K562 (cell line): ENCODE measurements around the gene WDR27. TPM values are rescaled to one million over a fixed set of nuclear protein-coding genes. Genes with fewer than 3 reads are reported as not detected.

Experiments used
- ATAC-seq: fragments of 200-7000 bp; cut with Tn5 transposase; 3 replicates; pipeline ENCODE4 v1.9.1; 2020; ENCODE audit warnings: moderate library complexity
- BruUV-seq: library from RNA; stranded (reverse); fragments of 400-500 nt; replicated peaks from 2 replicates; lab custom pipeline; 2021; lab: Mats Ljungman, UMichigan
- CTCF ChIA-PET: fragments of 300-600 bp; formaldehyde crosslinking; extraction: SDS; loops from one replicate; lab custom pipeline; 2021; ENCODE audit warnings: low intra/inter-chr PET ratio; lab: Yijun Ruan, JAX
- POLR2A ChIA-PET: fragments of 300-600, 350-650 bp; sonication (Branson Sonifier 250); formaldehyde crosslinking; extraction: SDS; loops from one replicate; lab custom pipeline; 2021; ENCODE audit warnings: antibody characterized with exemption, inconsistent platforms; lab: Yijun Ruan, JAX
- DNase-seq, 4 experiments: peaks; one replicate each; pipeline versions ENCODE4 v3.0.0 to v3.0.0-alpha.2; 2011 to 2018; ENCODE audit warnings: low spot score in 3 of 4, mixed read lengths in 3 of 4; ENCODE audit errors: extremely low read depth in 1 of 4
- FAIRE-seq: peaks from 2 replicates; lab custom pipeline; 2011; peaks lifted over from hg19 to GRCh38; lab: Jason Lieb, UNC
- H2AFZ ChIP-seq: 2 replicates; pipeline ENCODE4 v1.6.0; 2011; ENCODE audit warnings: low read depth, low read length, control low read depth, inconsistent platforms
- H3K27ac ChIP-seq: fragments of 200-600 bp; 3 replicates; pipeline ENCODE4 v1.8.0; 2011; ENCODE audit warnings: low read depth, mild to moderate bottlenecking, control low read depth, inconsistent platforms, low read length, moderate library complexity, mixed read lengths; ENCODE audit errors: extremely low read depth
- H3K27me3 ChIP-seq, 2 experiments: fragments of 300-600 bp in 1 of 2; 2 replicates in 1 of 2; 3 replicates in 1 of 2; pipeline versions ENCODE4 v1.6.0 to v1.8.0; 2011; ENCODE audit warnings: inconsistent platforms in 2 of 2, low read length in 2 of 2, mild to moderate bottlenecking in 1 of 2, mixed read lengths in 1 of 2, moderate library complexity in 1 of 2; ENCODE audit not compliant: control insufficient read depth in 2 of 2, insufficient read depth in 2 of 2
- H3K36me3 ChIP-seq: fragments of 300-600 bp; 3 replicates; pipeline ENCODE4 v1.8.0; 2011; ENCODE audit warnings: mild to moderate bottlenecking, low read length, inconsistent platforms; ENCODE audit not compliant: control insufficient read depth, insufficient read depth
- H3K4me1 ChIP-seq, 2 experiments: fragments of 200-600 bp in 1 of 2; replicated peaks in 1 of 2; 2 replicates in 1 of 2; 3 replicates in 1 of 2; pipeline versions ENCODE4 v1.5.1 to v1.8.0; 2011; ENCODE audit warnings: inconsistent platforms in 2 of 2, low read length in 2 of 2, mild to moderate bottlenecking in 1 of 2, mixed read lengths in 1 of 2, moderate library complexity in 1 of 2; ENCODE audit not compliant: control insufficient read depth in 2 of 2, insufficient read depth in 2 of 2
- H3K4me2 ChIP-seq: 2 replicates; pipeline ENCODE4 v1.6.1; 2011; ENCODE audit warnings: low read length, control low read depth, inconsistent platforms, mixed read lengths; ENCODE audit not compliant: insufficient read depth
- H3K4me3 ChIP-seq: fragments of 200-600 bp; sonication (generic), shearing (Covaris generic); 2 replicates; pipeline ENCODE4 v1.5.1; 2016; ENCODE audit warnings: control low read depth, inconsistent platforms
- H3K79me2 ChIP-seq: fragments of 200-600 bp; 3 replicates; pipeline ENCODE4 v1.8.0; 2011; ENCODE audit warnings: low read length, inconsistent platforms; ENCODE audit not compliant: control insufficient read depth, insufficient read depth
- H3K9ac ChIP-seq, 2 experiments: 2 replicates each; pipeline versions ENCODE4 v1.6.0 to v1.6.1; 2011; ENCODE audit warnings: low read depth in 2 of 2, low read length in 2 of 2, control low read depth in 1 of 2, inconsistent platforms in 1 of 2, mild to moderate bottlenecking in 1 of 2, mixed read lengths in 1 of 2; ENCODE audit not compliant: insufficient read depth in 1 of 2
- H3K9me1 ChIP-seq: one replicate; pipeline ENCODE4 v1.6.0; 2011; ENCODE audit warnings: inconsistent platforms, mild to moderate bottlenecking, low read length, moderate library complexity; ENCODE audit not compliant: control insufficient read depth, insufficient read depth
- H3K9me3 ChIP-seq: replicated peaks from 2 replicates; pipeline ENCODE4 v1.5.1; 2011; ENCODE audit warnings: low read depth, low read length, inconsistent platforms; ENCODE audit not compliant: control insufficient read depth, insufficient read depth
- H4K20me1 ChIP-seq: replicated peaks from 2 replicates; pipeline ENCODE4 v1.6.1; 2011; ENCODE audit warnings: low read length, inconsistent platforms, mixed read lengths; ENCODE audit not compliant: control insufficient read depth, insufficient read depth
- CCAR2 ChIP-seq: fragments of 200-400 bp; formaldehyde crosslinking; IDR thresholded peaks from 2 replicates; pipeline ENCODE4 v1.6.1; 2017; ENCODE audit warnings: mild to moderate bottlenecking, low read depth, low read length
- ELF4 ChIP-seq: fragments of 450-650 bp; formaldehyde crosslinking; IDR thresholded peaks from 2 replicates; pipeline ENCODE4 v1.4.0; 2022; ENCODE audit warnings: missing genetic modification characterization
- ESRRB ChIP-seq: fragments of 250-450 bp; sonication (Bioruptor Pico); IDR thresholded peaks from 2 replicates; pipeline ENCODE4 v1.5.0; 2020; ENCODE audit warnings: mild to moderate bottlenecking, moderate library complexity, borderline replicate concordance
- NCOA6 ChIP-seq: fragments of 450-650 bp; IDR thresholded peaks from 2 replicates; pipeline ENCODE4 v1.6.1; 2017; ENCODE audit warnings: mild to moderate bottlenecking
- PURB ChIP-seq: sonication (generic); formaldehyde crosslinking; IDR thresholded peaks from 2 replicates; pipeline ENCODE4 v1.9.0; 2021; ENCODE audit warnings: low read depth, mild to moderate bottlenecking, missing genetic modification reagents
- SPI1 ChIP-seq: IDR thresholded peaks from 2 replicates; pipeline ENCODE4 v1.6.1; 2011; ENCODE audit warnings: low read depth, low read length, control low read depth, borderline replicate concordance
- TCF15 ChIP-seq: fragments of 250-450 bp; sonication (Bioruptor Pico); IDR thresholded peaks from 2 replicates; pipeline ENCODE4 v1.8.0; 2022; ENCODE audit warnings: moderate library complexity, mild to moderate bottlenecking, inconsistent platforms
- UBTF ChIP-seq, 2 experiments: IDR thresholded peaks; 2 replicates each; pipeline ENCODE4 v1.6.1; 2012; ENCODE audit warnings: improper control_type of control experiment in 2 of 2, low read depth in 2 of 2, low read length in 2 of 2, borderline replicate concordance in 1 of 2
- WGBS: fragments of 100-300 bp; shearing (Covaris generic); methylation state at CpG from one replicate; pipeline ENCODE4 v1.1.6; 2016; ENCODE audit warnings: low coverage, mixed read lengths; ENCODE audit not compliant: insufficient coverage; ENCODE audit errors: missing lambda C conversion rate; 5-methylcytosine and 5-hydroxymethylcytosine counted together
- in situ Hi-C: fragments of 300-500 bp; cut with MboI; formaldehyde crosslinking; loops from 4 replicates; pipeline ENCODE4 v1.15.0; 2018; ENCODE audit warnings: inconsistent platforms, mixed read lengths
- intact Hi-C: fragments of 100-400 bp; cut with micrococcal nuclease; formaldehyde crosslinking; loops from 2 replicates; pipeline ENCODE4 v1.14.2; 2022
- polyA plus RNA-seq, 8 experiments: library from polyadenylated mRNA; depleted of rRNA in 4 of 8; stranded (reverse) in 5 of 8; unstranded in 3 of 8; fragments of >200 nt; fragmentation: Nextera tagmentation in 2 of 8; fragmentation: Illumina TruSeq in 1 of 8; extraction: Ambion mirVana in 2 of 8; extraction: Trizol in 1 of 8; gene quantifications; 2 replicates each; pipeline versions ENCODE4 v1.2.1 to v1.2.3, GENCODE V29; 2011 to 2014; ENCODE audit warnings: inconsistent platforms in 1 of 8, missing spikeins in 1 of 8
- total RNA-seq, 7 experiments: library from RNA; depleted of rRNA in 6 of 7; stranded (reverse); fragments of >200 nt in 6 of 7; fragmentation: Illumina TruSeq in 2 of 7; extraction: Trizol in 2 of 7; gene quantifications; 2 replicates each; pipeline versions ENCODE4 v1.2.1 to v1.2.3, GENCODE V29; 2011 to 2021; ENCODE audit warnings: low replicate concordance in 1 of 7
- TF ChIP-seq, protein P1 (sequence below): fragments of 450-650 bp; IDR thresholded peaks from 2 replicates; pipeline ENCODE4 v1.6.1; 2016; ENCODE audit warnings: low read depth

WDR27 gene
- total and polyA plus RNA-seq, 9 of the 15 experiments (the other 6 are each of a cell fraction or from before 2014, with no cell fraction given): 4.3 to 77.2 (median 22.7) TPM

GRCh38 chr6:169411296-169411695, 290.5 kb downstream of the WDR27 start:
- Histone ChIP-seq H3K79me2 (no peaks in the 10 kb centered on the region), H3K27me3 (peaks cover 4 to 6% of the 10 kb centered on the region in 2 experiments; a peak in 3 of 5 replicates), H2AFZ (no peak overlapping the region), H3K4me1 (no peaks in the 10 kb centered on the region), H3K9me3 (no peaks in the 10 kb centered on the region; the same call in 1 of the 2 replicates), H3K4me3 (no peak overlapping the region), H3K4me2 (no peak overlapping the region), H3K36me3 (no peaks in the 10 kb centered on the region), H3K27ac (no peak overlapping the region), H3K9ac (no peak overlapping the region), H3K9me1 (no peaks in the 10 kb centered on the region), H4K20me1 (no peaks in the 10 kb centered on the region)
- DNase-seq (no peak), ATAC-seq (no peak), FAIRE-seq (no peak)
- BruUV-seq: no TSS peak
- intact Hi-C loops: no loop called here
- in situ Hi-C loops: no loop called here
- WGBS: 3% methylated on average over 9 of the region's 9 CpGs
- ChIA-PET CTCF (no interaction called here), POLR2A (interaction anchor here (0.5 kb wide), 1 partner anchor 1581 kb away, joined by 3 read pairs; no protein-coding TSS in a partner anchor)
- TF ChIP-seq NCOA6 (no peak), UBTF (IDR thresholded peaks at IDR 0.05; ENCODE audit: borderline replicate concordance in 1 of 2, low read depth in 2 of 2, low read length in 2 of 2) (no peak), PURB (no peak), CCAR2 (no peak), TCF15 (CRISPR knock-in tag) (no peak), SPI1 (no peak), ELF4 (CRISPR knock-in tag) (no peak), ESRRB (CRISPR knock-in tag) (no peak)
- TF ChIP-seq, protein P1, sequence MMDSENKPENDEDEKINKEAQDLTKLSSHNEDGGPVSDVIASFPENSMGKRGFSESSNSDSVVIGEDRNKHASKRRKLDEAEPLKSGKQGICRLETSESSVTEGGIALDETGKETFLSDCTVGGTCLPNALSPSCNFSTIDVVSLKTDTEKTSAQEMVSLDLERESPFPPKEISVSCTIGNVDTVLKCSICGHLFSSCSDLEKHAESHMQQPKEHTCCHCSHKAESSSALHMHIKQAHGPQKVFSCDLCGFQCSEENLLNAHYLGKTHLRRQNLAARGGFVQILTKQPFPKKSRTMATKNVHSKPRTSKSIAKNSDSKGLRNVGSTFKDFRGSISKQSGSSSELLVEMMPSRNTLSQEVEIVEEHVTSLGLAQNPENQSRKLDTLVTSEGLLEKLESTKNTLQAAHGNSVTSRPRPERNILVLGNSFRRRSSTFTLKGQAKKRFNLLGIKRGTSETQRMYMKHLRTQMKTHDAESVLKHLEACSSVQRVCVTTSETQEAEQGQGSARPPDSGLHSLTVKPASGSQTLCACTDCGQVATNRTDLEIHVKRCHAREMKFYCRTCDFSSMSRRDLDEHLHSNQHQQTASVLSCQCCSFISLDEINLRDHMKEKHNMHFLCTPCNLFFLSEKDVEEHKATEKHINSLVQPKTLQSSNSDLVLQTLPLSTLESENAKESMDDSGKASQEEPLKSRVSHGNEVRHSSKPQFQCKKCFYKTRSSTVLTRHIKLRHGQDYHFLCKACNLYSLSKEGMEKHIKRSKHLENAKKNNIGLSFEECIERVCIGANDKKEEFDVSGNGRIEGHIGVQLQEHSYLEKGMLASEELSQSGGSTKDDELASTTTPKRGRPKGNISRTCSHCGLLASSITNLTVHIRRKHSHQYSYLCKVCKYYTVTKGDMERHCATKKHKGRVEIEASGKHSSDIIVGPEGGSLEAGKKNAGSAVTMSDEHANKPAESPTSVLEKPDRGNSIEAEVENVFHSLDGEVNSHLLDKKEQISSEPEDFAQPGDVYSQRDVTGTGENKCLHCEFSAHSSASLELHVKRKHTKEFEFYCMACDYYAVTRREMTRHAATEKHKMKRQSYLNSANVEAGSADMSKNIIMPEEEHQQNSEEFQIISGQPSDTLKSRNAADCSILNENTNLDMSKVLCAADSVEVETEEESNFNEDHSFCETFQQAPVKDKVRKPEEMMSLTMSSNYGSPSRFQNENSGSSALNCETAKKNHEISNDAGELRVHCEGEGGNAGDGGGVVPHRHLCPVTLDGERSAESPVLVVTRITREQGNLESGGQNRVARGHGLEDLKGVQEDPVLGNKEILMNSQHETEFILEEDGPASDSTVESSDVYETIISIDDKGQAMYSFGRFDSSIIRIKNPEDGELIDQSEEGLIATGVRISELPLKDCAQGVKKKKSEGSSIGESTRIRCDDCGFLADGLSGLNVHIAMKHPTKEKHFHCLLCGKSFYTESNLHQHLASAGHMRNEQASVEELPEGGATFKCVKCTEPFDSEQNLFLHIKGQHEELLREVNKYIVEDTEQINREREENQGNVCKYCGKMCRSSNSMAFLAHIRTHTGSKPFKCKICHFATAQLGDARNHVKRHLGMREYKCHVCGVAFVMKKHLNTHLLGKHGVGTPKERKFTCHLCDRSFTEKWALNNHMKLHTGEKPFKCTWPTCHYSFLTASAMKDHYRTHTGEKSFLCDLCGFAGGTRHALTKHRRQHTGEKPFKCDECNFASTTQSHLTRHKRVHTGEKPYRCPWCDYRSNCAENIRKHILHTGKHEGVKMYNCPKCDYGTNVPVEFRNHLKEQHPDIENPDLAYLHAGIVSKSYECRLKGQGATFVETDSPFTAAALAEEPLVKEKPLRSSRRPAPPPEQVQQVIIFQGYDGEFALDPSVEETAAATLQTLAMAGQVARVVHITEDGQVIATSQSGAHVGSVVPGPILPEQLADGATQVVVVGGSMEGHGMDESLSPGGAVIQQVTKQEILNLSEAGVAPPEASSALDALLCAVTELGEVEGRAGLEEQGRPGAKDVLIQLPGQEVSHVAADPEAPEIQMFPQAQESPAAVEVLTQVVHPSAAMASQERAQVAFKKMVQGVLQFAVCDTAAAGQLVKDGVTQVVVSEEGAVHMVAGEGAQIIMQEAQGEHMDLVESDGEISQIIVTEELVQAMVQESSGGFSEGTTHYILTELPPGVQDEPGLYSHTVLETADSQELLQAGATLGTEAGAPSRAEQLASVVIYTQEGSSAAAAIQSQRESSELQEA: no peak
